GM18861 (cell line): ENCODE measurements around the gene ZFAND3.
"Not testable (repeated sequence)": the region's sequence is repeated elsewhere in the genome, so short reads cannot be mapped to it uniquely, and the experiment has no call there.

Source experiments
- ATAC-seq: cut with Tn5 transposase; IDR thresholded peaks from one replicate; pipeline ENCODE4 v1.9.1; 2021; ENCODE audit not compliant: unreplicated experiment

The ZFAND3 gene

GRCh38 chr6:38033442-38033982 lies 214.0 kb downstream of the ZFAND3 start:
- no peak for ATAC-seq

- no peak for ATAC-seq
These were observed 214.9 kb downstream of the ZFAND3 start for GRCh38 chr6:38034274-38034914.

DNA sequence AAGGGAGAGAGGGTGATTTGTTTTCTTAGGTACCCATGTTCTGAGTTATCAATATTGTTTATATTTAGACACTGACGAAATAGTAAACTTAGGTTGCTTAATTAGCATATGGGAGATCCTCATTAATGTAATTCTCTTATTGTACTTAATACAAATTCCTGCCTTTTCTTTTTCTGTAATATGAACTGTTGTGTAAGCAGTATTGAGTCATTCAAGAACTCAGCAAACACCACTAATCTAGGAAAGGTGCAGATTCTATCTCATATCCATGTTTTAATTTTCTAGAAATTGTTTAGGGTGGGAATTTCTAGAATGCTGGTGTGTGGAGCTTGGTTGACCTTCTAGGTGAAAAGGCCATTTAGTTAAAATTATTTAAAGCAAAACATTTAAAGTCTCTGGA lies 216.0 kb downstream of the ZFAND3 start:
- no peak for ATAC-seq

- no peak for ATAC-seq
These were observed 220.0 kb downstream of the ZFAND3 start for GRCh38 chr6:38039502-38039901.

DNA sequence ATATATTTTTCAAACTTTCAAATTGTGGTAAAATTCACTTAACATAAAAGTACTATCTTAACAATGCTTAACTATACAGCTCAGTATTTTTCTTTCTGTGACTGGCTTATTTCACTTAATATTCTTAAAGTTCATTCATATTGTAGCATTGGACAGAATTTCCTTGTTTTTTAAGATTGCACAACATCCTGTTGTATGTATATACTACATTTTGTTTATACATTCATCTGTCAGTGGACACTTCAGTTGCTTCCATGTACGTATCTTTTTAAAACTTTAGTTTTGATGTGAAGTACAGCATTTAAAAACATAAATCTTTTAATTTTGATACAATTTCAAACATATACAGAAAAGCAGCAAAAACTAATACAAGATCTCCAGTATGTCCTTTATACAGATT lies 220.7 kb downstream of the ZFAND3 start:
- ATAC-seq: no peak

- ATAC-seq: no peak
These were observed 223.8 kb downstream of the ZFAND3 start for GRCh38 chr6:38043259-38043753.

DNA sequence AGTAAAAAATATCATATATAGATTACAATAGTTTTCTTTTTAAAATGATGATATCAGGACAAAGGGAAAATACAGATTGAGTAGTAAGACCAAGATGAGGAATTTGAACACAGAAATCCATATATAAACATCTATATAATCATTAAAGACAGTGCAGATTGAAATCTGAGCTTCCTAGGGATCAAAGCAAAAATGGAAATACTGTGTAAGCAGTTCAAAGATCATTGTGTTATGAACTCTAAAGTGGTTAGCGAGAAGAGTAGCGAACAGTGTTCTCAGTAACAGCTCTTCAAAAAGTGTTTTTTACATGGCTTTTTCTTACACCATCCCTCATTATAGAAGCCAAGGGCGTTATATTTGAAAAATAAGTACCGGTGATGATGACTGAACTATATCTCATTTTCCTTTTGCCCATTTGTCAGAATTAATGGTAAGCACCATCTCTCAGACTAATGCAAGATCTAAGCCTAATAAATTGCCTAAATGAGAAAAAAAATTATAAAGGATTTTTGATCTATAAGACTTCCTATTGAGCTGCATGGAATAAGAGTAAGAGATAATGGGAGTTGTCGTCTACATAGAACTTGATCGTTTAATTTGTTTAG lies 226.3 kb downstream of the ZFAND3 start:
- ATAC-seq: no peak

- ATAC-seq: no peak
These were observed 228.0 kb downstream of the ZFAND3 start for GRCh38 chr6:38047562-38047961.

GRCh38 chr6:38049861-38050397 lies 230.4 kb downstream of the ZFAND3 start:
- not testable (repeated sequence) for ATAC-seq

DNA sequence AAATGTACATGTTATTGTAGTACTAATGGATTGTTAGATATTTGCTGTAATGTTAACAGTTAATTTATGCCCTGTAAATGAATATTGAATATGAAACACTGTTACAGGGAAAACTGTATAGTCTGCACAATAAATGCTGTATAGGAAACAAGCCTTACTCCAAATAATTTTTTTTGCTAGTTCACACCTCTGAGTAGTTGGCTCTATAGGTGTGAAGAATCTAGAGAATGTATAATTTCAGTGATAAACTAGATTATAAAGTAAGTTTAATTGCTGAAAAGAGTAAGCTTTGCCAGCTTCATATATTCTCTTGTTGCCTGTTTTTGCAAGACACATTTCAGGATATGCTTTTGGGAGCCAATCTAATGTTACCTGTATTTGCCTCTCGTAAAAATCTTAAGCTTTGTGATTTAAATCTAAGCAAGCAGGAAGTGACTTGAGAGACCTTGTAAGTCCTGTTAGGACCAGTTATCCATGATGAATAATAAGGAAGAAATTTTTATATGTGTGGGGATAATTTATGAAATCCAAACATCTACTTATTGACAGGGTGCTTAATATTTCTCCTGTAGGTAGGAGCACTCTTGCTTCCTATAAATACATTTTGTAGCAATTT lies 232.4 kb downstream of the ZFAND3 start:
- no peak for ATAC-seq

DNA sequence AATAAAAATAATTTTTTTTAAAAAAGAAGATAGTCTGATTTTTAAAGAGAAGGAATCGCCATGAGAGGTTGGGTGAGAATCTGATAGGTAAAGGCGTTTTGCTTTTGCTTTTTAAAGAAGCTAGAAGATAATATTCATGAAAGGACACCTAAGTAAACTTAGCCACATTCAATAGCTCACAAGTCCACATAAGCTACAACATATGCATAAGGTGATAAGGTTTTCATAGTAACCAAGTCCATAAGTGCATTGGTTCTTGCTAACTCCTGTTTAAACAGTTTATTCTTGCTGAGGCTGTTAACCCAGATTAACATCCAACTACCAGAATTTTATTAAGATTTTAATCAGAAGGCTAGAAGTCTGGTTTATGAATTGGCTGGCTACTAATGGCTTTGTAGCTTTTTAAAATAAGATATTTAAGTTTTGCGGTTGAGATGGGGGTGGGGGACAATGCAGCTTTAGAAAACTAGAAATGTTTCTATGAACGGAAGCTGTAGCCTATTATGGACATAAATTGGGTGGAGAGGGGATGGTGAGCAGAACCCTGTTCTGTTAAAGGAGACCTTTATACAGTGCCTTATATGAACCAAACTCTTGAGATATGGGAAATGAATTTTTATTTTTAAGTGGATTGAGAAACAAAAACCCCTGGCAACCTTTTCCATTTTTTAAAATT lies 235.1 kb downstream of the ZFAND3 start:
- no peak for ATAC-seq

GRCh38 chr6:38055203-38055589 lies 235.7 kb downstream of the ZFAND3 start:
- no peak for ATAC-seq

DNA sequence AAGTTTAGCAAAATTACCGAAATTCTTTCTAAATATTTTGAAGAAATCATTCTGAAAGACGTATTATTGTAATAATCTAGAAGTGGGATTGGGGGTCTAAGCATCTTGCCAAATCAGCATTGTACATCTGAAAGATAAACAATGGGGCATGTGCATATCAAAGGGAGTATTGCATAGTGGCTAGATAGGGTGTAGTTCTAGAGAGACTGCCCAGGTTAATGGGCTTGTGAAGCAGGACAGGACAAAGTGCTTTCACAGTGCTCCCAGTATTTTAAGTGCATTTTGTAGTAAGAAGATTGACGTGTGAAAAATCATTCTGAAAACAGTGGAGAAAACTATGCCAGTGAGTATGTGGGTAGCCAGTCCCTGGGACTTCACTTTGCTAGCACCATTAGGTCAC lies 236.8 kb downstream of the ZFAND3 start:
- ATAC-seq: no peak

DNA sequence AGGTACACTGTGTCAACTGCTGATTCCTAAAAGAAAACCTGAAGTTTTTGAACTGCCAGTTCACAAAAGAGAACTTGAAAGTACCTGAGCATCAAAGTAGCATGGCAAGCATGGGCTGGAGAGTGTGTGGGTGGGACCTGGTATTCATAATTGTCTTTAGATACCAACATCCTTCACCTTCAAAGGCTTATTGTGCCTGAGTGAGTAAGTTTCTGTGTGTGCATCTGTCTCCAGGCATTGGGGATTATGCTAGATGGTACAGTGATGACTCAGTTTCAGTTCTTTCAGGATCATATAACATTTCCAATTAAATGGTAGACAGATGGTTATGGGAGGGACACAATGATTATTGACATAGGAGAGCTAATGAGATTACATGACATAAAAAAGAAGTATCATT lies 238.5 kb downstream of the ZFAND3 start:
- ATAC-seq: no peak

GRCh38 chr6:38062066-38062465 lies 242.5 kb downstream of the ZFAND3 start:
- ATAC-seq: no peak

DNA sequence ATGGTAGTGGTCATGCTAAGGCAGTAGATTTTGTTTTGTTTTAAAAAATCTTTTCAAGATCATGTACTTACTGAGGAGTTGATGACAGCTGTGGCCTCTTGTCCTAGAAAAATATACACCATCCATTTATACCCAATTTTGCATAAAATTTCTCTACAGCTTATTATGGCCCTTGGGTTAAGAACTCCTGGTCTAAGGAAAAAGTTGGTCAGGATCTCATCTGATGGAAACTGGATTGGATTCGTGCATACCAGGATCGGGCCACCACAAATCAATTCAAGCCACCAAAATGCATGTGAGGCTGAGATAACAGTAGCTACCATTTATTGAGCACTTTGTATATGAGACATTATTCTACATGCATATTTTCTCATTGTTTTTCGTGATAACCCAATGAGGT lies 244.4 kb downstream of the ZFAND3 start:
- no peak for ATAC-seq

DNA sequence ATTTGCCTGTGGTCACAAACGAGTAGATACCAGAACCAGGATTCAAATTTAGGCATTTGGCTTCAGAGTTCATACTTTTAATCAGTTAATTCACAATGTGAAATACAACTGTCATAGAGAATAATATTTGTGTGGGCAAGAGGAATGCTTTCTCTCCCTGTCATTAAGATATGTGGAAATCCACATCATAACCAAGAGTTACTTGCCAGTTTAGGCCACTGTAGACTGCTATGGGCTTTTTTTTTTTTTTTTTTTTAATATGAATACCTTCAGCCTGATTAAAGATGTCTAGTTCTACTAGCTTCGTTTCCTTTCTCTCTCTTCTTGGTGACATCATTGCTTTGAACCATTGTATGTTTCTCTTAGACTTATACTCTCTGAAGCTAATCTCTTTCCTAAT lies 244.9 kb downstream of the ZFAND3 start:
- ATAC-seq: no peak

DNA sequence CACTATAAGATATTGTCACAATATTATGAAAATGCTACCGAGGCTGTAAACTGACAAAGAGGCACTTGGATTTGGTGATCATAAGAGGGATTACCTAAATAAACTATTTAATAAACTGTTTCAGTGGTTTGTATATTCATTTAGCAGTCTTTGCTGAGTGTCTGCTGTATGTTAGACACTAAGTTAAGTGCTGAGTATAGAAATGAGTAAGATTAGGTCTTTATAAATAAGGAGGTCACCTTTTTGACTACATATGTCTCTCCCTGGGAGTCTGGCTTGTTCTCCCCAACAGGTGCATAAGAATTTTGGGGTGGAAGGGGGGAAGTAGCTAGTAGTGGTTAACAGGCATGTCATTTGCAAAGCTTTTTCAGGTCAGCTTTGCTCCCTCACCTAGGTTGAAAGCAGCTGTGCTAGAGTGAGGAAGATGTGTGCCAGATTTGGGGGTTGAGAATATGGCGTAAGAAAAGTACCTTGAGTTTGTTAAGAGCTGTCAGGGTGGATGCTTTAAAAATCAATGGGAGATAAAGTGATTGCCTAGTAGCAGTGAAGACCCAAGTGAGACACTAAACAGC lies 246.3 kb downstream of the ZFAND3 start:
- ATAC-seq: no peak

GRCh38 chr6:38067263-38067980 lies 247.9 kb downstream of the ZFAND3 start:
- ATAC-seq: no peak

- no peak for ATAC-seq
These were observed 249.5 kb downstream of the ZFAND3 start for GRCh38 chr6:38068854-38069590.
